ENCODE measurements around the gene ABCC6. TPM values are rescaled to one million over a fixed set of nuclear protein-coding genes. Genes with fewer than 3 reads are reported as not detected.
"Not testable (repeated sequence)": the region's sequence is repeated elsewhere in the genome, so short reads cannot be mapped to it uniquely, and the experiment has no call there.

The ABCC6 gene
- total RNA-seq, 4 donors from 2014 or later, result 0.20 to 7.0 (median 0.66) TPM

DNA sequence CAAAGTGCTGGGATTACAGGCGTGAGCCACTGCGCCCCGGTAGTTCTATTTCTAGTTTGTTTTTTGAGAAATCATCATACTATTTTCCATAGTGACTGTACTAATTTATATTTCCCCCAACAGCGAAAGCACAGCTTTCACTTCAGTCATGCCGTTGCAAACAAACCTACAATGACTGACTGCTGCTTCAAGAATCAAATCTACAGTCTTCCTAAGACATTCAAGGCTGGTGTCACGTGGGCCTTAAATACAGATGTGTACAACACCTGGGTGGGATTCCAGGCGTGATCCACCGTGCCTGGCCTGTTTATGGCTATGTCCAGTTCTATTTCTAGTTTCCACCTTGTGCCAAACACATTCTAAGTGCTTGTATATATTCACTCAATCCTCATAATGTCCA is 72.0 kb downstream of the ABCC6 start:
- TF ChIP-seq POLR2A (IDR thresholded peaks at IDR 0.05), result no peak
- TF ChIP-seq, protein P1, sequence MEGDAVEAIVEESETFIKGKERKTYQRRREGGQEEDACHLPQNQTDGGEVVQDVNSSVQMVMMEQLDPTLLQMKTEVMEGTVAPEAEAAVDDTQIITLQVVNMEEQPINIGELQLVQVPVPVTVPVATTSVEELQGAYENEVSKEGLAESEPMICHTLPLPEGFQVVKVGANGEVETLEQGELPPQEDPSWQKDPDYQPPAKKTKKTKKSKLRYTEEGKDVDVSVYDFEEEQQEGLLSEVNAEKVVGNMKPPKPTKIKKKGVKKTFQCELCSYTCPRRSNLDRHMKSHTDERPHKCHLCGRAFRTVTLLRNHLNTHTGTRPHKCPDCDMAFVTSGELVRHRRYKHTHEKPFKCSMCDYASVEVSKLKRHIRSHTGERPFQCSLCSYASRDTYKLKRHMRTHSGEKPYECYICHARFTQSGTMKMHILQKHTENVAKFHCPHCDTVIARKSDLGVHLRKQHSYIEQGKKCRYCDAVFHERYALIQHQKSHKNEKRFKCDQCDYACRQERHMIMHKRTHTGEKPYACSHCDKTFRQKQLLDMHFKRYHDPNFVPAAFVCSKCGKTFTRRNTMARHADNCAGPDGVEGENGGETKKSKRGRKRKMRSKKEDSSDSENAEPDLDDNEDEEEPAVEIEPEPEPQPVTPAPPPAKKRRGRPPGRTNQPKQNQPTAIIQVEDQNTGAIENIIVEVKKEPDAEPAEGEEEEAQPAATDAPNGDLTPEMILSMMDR (IDR thresholded peaks at IDR 0.05), result no peak
- TF ChIP-seq EP300 (IDR thresholded peaks at IDR 0.05), result no peak
- Histone ChIP-seq H3K27ac (no peak overlapping the region), H3K4me3 (no peak overlapping the region), H3K27me3 (no peaks in the 10 kb centered on the region), H3K4me1 (peaks cover 0 to 13% (median 2%) of the 10 kb centered on the region in 4 donors), H3K36me3 (peaks cover 0 to 8% (median 0%) of the 10 kb centered on the region in 3 donors), H3K9me3 (no peaks in the 10 kb centered on the region)
- 90 to 95% methylated on average over 8 of the region's 8 CpGs for WGBS, 2 donors
- no peak for DNase-seq (ENCODE audit: low spot score in 2 of 2)

DNA sequence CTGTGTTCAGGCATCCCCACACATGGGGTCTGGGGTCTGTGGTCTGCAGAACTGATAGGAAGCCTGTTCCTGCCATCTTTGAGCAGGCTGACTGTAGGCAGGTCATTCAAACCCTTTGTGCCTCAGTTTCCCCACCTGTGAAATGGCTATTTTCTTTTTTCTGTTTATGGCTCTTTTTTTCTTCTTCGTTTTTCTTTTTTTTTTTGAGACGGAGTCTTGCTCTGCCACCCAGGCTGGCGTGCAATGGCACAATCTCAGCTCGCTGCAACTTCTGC is 72.5 kb downstream of the ABCC6 start:
- Histone ChIP-seq H3K9me3 (no peaks in the 10 kb centered on the region), H3K27ac (no peak overlapping the region), H3K4me3 (no peak overlapping the region), H3K4me1 (peaks cover 0 to 13% (median 2%) of the 10 kb centered on the region in 4 donors), H3K27me3 (no peaks in the 10 kb centered on the region), H3K36me3 (peaks cover 0 to 13% (median 0%) of the 10 kb centered on the region in 3 donors)
- no peak for DNase-seq (ENCODE audit: low spot score in 2 of 2)
- WGBS, 2 donors, result 84 to 94% methylated on average over 4 of the region's 4 CpGs
- no peak for TF ChIP-seq EP300 (IDR thresholded peaks at IDR 0.05)
- TF ChIP-seq POLR2A (IDR thresholded peaks at IDR 0.05), result no peak
- TF ChIP-seq, protein P1 (IDR thresholded peaks at IDR 0.05), result no peak

DNA sequence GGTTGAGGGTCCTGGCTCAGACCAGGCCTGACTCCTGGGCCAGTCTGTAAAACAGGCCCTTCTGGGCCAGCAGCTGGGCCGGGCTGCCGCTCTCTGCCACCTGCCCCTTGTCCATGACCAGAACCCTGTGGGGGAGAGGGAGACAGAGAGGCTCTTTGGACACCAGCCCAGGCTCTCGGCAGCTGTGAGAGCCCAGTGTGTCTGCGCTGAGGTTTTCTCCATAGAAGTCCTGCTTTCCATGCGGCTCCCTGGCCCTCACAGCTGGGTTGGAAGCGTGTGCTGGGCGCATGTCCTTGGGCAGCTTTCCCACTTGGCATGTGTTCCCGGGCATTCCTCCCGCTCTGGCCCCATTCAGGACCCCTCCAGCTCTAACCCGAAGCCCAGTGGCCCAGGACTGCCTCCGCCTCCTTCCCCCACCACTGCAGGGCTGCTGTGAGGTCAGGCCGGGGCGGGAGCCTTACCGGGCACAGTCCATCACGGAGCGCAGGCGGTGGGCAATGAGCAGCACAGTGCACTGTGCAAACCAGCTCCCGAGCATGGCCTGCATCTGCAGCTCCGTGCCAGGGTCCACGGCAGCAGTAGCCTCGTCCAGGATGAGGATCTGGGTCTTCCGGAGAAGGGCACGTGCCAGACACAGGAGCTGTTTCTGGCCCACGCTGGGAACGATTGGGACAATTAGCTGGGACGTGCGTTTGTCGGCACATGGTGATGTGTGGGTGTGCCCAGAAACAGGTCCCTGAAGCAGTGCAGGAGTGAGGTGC is 73.0 kb downstream of the ABCC6 start:
- H3K4me1 ChIP-seq, result peaks cover 0 to 13% (median 2%) of the 10 kb centered on the region in 4 donors
- peaks cover 0 to 17% (median 0%) of the 10 kb centered on the region in 3 donors for H3K36me3 ChIP-seq
- H3K27ac ChIP-seq, result no peak overlapping the region
- TF ChIP-seq, protein P1 (IDR thresholded peaks at IDR 0.05), result no peak
- 20 to 26% methylated on average over 13 to 26 of the region's 28 CpGs for WGBS, 2 donors
- no peak for DNase-seq (ENCODE audit: low spot score in 2 of 2)
- no peaks in the 10 kb centered on the region for H3K9me3 ChIP-seq
- no peaks in the 10 kb centered on the region for H3K27me3 ChIP-seq
- H3K4me3 ChIP-seq, result no peak overlapping the region

DNA sequence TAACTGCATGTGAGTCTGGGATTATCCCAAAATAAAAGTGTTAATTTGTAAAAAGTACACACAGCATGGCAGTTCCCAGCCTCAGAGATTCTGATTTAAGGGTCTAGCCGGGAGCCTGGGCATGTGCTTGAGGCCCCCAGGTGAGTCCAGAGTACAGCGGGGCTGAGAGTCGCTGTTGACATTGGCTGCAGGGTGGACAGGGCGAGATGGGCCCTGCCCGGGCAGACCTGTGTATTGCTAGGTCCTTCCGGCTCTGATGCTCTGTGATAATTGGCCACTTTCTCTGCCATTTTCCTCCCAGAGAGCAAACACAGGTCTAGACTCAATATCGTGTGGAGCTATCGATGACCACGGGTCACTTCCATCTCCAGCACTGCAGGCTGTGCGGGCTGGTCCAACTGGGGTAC is 73.6 kb downstream of the ABCC6 start:
- peaks cover 0 to 13% (median 2%) of the 10 kb centered on the region in 4 donors for H3K4me1 ChIP-seq

DNA sequence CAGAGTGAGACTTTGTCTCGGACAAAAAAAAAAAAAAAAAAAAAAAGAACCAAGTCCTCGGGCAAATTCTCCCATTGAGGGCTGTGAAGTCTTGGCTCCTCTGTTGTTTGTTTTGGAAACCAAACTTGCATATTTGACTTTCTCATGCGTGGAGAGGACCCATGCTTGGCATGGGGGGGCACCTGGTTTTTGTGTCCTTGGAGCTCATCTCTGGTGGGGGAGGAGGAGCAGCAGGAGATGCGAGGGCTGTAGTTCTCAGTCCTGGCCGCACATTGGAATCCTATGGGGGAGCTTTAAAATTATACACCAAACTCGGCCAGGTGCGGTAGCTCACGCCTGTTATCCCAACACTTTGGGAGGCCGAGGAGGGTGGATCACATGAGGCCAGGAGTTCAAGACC is 74.5 kb downstream of the ABCC6 start:
- Histone ChIP-seq H3K27ac (no peak overlapping the region), H3K27me3 (no peaks in the 10 kb centered on the region), H3K36me3 (peaks cover 0 to 27% (median 0%) of the 10 kb centered on the region in 3 donors), H3K4me3 (no peak overlapping the region), H3K4me1 (peaks cover 0 to 13% (median 2%) of the 10 kb centered on the region in 4 donors), H3K9me3 (no peaks in the 10 kb centered on the region)
- no peak for DNase-seq (ENCODE audit: low spot score in 2 of 2)
- no peak for TF ChIP-seq POLR2A (IDR thresholded peaks at IDR 0.05)
- WGBS, 2 donors, result 73 to 74% methylated on average over 9 of the region's 9 CpGs

More for the DNA sequence above, 73.6 kb downstream of the ABCC6 start:
- no peak for TF ChIP-seq EP300 (IDR thresholded peaks at IDR 0.05)
- TF ChIP-seq, protein P1 (IDR thresholded peaks at IDR 0.05), result no peak
- no peak for TF ChIP-seq POLR2A (IDR thresholded peaks at IDR 0.05)
- WGBS, 2 donors, result 81 to 89% methylated on average over 7 to 9 of the region's 10 CpGs
- DNase-seq (ENCODE audit: low spot score in 2 of 2), result no peak
- H3K4me3 ChIP-seq, result no peak overlapping the region
- H3K36me3 ChIP-seq, result peaks cover 0 to 21% (median 0%) of the 10 kb centered on the region in 3 donors
- H3K27ac ChIP-seq, result no peak overlapping the region
- no peaks in the 10 kb centered on the region for H3K27me3 ChIP-seq
- no peaks in the 10 kb centered on the region for H3K9me3 ChIP-seq

DNA sequence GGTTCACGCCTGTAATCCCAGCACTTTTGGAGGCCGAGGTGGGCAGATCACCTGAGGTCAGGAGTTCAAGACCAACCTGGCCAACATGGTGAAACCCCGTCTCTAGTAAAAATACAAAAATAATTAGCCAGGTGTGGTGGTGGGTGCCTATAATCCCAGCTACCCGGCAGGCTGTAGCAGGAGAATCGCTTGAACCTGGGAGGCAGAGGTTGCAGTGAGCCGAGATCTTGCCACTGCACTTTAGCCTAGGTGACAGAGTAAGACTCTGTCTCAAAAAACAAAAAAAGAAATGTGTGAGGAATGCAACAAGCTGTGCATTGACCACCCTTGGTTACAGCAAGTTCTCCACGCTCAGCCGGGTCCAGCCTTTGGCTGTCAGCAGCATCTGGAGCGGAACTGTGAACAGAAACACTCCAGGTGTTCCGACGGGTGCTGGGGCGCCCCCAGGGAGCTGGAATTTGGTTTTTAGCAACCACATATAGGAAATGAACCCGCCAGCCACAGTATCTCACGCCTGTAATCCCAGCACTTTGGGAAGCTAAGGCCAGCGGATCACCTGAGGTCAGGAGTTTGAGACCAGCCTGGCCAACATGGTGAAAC is 75.2 kb downstream of the ABCC6 start:
- DNase-seq (ENCODE audit: low spot score in 2 of 2); H3K9me3 ChIP-seq; H3K4me3 ChIP-seq; H3K27me3 ChIP-seq; H3K27ac ChIP-seq: not testable (repeated sequence)
- Histone ChIP-seq H3K4me1 (peaks cover 0 to 13% (median 2%) of the 10 kb centered on the region in 4 donors), H3K36me3 (peaks cover 0 to 30% (median 0%) of the 10 kb centered on the region in 3 donors)
- 83 to 84% methylated on average over 15 of the region's 15 CpGs for WGBS, 2 donors
